ENCODE results near the gene STPG4. TPM values are rescaled to one million over a fixed set of nuclear protein-coding genes. Genes with fewer than 3 reads are reported as not detected.

The STPG4 gene
- total RNA-seq, 1 experiment from 2014 or later, result 8.7 TPM

DNA sequence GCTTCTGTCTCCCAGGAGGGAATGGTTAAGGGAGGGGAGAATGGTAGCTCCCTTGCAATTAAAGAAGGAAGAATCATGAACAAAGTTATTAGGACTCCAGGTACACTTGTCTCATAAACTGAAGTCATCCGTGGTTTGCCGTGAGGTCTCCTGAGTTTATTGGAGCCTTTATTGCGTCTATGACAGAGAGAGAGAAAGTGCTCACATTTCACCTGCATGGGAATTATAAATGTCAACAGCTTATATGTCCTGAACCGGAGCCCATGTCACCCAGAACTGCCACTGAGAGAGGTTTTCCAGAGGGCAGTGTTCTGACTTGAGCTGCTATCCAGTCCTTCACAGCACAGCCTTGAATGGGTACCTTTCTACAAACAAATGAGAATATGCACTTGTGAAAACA lies 104.3 kb downstream of the STPG4 start:
- TF ChIP-seq EZH2 (IDR thresholded peaks at IDR 0.05; ENCODE audit: low read depth), result no peak
- TF ChIP-seq, protein P1, sequence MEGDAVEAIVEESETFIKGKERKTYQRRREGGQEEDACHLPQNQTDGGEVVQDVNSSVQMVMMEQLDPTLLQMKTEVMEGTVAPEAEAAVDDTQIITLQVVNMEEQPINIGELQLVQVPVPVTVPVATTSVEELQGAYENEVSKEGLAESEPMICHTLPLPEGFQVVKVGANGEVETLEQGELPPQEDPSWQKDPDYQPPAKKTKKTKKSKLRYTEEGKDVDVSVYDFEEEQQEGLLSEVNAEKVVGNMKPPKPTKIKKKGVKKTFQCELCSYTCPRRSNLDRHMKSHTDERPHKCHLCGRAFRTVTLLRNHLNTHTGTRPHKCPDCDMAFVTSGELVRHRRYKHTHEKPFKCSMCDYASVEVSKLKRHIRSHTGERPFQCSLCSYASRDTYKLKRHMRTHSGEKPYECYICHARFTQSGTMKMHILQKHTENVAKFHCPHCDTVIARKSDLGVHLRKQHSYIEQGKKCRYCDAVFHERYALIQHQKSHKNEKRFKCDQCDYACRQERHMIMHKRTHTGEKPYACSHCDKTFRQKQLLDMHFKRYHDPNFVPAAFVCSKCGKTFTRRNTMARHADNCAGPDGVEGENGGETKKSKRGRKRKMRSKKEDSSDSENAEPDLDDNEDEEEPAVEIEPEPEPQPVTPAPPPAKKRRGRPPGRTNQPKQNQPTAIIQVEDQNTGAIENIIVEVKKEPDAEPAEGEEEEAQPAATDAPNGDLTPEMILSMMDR (conservative IDR thresholded peaks at IDR 0.05), result no peak
- Histone ChIP-seq H3K4me2 (no peak overlapping the region), H2AFZ (no peak overlapping the region), H3K9me3 (ENCODE audit: insufficient read depth, low read depth) (no peaks in the 10 kb centered on the region), H3K79me2 (ENCODE audit: low read depth) (no peaks in the 10 kb centered on the region), H3K36me3 (ENCODE audit: low read depth) (peaks cover 17% of the 10 kb centered on the region; the same call in 1 of the 2 replicates), H3K9me2 (ENCODE audit: insufficient read depth) (no peaks in the 10 kb centered on the region), H3K27ac (no peak overlapping the region), H3F3A (ENCODE audit: insufficient read depth, low read depth) (0 out of 2 replicates have a peak, but pooled peaks cover 2% of the 10 kb centered on the region), H4K20me1 (ENCODE audit: insufficient read depth) (no peaks in the 10 kb centered on the region), H3K27me3 (ENCODE audit: insufficient read depth, low read depth) (no peaks in the 10 kb centered on the region), H3K4me3 (no peak overlapping the region), H3K4me1 (replicated peaks; ENCODE audit: insufficient read depth) (no peaks in the 10 kb centered on the region)
- ChIA-PET POLR2A (ENCODE audit: unreplicated experiment) (interaction anchor here (0.5 kb wide), 1 partner anchor 779 kb away, joined by 4 read pairs; no protein-coding TSS in a partner anchor), CTCF (interaction anchor here (0.7 kb wide), 1 partner anchor 273 kb away, joined by 3 read pairs; no protein-coding TSS in a partner anchor)
- intact Hi-C loops (cut with micrococcal nuclease; ENCODE audit: unreplicated experiment), result no loop called here
- BruUV-seq (replicated peaks), result no TSS peak
- no peak for DNase-seq

DNA sequence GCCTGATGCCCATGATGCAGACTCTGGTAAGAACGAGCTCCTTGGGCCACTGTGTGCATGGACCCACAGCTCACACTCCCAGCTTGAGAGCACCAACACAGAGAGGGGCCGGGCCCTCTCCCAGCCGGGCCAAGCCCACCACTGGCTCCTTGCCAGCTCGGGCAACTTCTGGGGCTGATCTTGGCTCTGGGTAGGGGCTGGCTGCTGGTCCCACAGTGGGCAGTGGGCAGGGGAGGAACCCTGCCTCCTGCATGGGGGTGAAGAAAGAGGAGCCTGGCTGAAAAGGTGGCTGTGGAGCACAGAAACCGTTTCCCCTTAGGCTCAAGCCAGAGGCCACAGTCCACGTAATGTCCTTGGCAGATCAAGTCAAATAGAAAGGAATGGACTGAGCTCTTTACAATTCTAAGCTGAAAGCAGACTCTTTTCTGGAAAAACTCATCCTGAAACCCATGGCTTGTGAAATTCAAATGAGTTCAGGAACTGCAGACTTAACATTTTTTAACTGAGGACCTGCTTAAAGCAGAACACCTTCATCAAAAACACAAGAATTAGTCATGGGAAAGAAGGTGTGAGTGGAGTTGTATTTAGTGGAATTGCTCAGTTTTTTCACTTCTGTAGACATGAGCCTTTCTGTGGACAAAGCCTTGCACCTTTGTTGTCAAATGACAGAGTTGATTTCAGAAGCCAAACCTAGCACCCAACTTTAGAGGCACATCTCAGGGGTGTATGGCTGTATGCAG lies 104.9 kb downstream of the STPG4 start:
- H3K27ac ChIP-seq, result no peak overlapping the region
- DNase-seq, result no peak
- ChIA-PET POLR2A (ENCODE audit: unreplicated experiment) (interaction anchor here (0.6 kb wide), 1 partner anchor 10 kb away, joined by 4 read pairs; no protein-coding TSS in a partner anchor), CTCF (interaction anchor here (0.7 kb wide), 1 partner anchor 274 kb away, joined by 3 read pairs; no protein-coding TSS in a partner anchor)
- peaks cover 17% of the 10 kb centered on the region; the same call in 1 of the 2 replicates for H3K36me3 ChIP-seq (ENCODE audit: low read depth)
- H3K4me3 ChIP-seq, result no peak overlapping the region
- no peaks in the 10 kb centered on the region for H3K27me3 ChIP-seq (ENCODE audit: insufficient read depth, low read depth)
- 0 out of 2 replicates have a peak, but pooled peaks cover 2% of the 10 kb centered on the region for H3F3A ChIP-seq (ENCODE audit: insufficient read depth, low read depth)
- no TSS peak for BruUV-seq (replicated peaks)
- intact Hi-C loops (cut with micrococcal nuclease; ENCODE audit: unreplicated experiment), result no loop called here
- peaks cover 4% of the 10 kb centered on the region for H3K4me1 ChIP-seq (replicated peaks; ENCODE audit: insufficient read depth)
- no peak overlapping the region for H2AFZ ChIP-seq
- H4K20me1 ChIP-seq (ENCODE audit: insufficient read depth), result no peaks in the 10 kb centered on the region
- no peaks in the 10 kb centered on the region for H3K9me3 ChIP-seq (ENCODE audit: insufficient read depth, low read depth)
- H3K79me2 ChIP-seq (ENCODE audit: low read depth), result no peaks in the 10 kb centered on the region
- no peak overlapping the region for H3K4me2 ChIP-seq
- TF ChIP-seq, protein P1 (conservative IDR thresholded peaks at IDR 0.05), result no peak
- TF ChIP-seq EZH2 (IDR thresholded peaks at IDR 0.05; ENCODE audit: low read depth), result no peak
- H3K9me2 ChIP-seq (ENCODE audit: insufficient read depth), result no peaks in the 10 kb centered on the region

DNA sequence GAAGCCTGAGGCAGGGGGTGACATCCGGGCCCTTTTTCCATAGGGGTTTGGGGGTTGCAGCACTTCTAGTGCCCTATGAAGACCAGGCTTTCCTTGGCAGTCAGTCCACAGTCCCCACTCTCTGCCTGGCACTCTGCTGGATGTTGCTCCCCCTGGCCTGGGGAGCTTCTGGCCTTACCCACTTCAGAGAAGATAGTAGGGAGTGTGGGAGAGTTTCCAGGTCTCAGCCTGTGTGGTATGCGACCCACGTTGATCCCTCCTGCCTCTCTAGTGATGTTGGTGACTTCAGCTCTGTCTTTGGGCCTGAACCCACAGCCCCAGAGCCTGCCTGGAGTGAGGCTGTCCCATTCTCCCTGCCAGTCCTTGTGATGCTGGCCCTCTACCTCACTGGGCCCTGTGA lies 105.6 kb downstream of the STPG4 start:
- Histone ChIP-seq H4K20me1 (ENCODE audit: insufficient read depth) (no peaks in the 10 kb centered on the region), H3K4me1 (replicated peaks; ENCODE audit: insufficient read depth) (peaks cover 11% of the 10 kb centered on the region), H3F3A (ENCODE audit: insufficient read depth, low read depth) (peaks cover 4% of the 10 kb centered on the region; the same call in 1 of the 2 replicates), H3K9me3 (ENCODE audit: insufficient read depth, low read depth) (no peaks in the 10 kb centered on the region), H3K9me2 (ENCODE audit: insufficient read depth) (no peaks in the 10 kb centered on the region), H3K4me2 (no peak overlapping the region), H3K36me3 (ENCODE audit: low read depth) (peaks cover 18% of the 10 kb centered on the region; the same call in 1 of the 2 replicates), H2AFZ (no peak overlapping the region), H3K27ac (no peak overlapping the region), H3K27me3 (ENCODE audit: insufficient read depth, low read depth) (no peaks in the 10 kb centered on the region), H3K4me3 (no peak overlapping the region), H3K79me2 (ENCODE audit: low read depth) (no peaks in the 10 kb centered on the region)
- BruUV-seq (replicated peaks), result no TSS peak
- intact Hi-C loops (cut with micrococcal nuclease; ENCODE audit: unreplicated experiment), result no loop called here
- CTCF ChIA-PET, result no interaction called here
- TF ChIP-seq, protein P1 (conservative IDR thresholded peaks at IDR 0.05), result no peak
- TF ChIP-seq EZH2 (IDR thresholded peaks at IDR 0.05; ENCODE audit: low read depth), result no peak
- no peak for DNase-seq
- POLR2A ChIA-PET (ENCODE audit: unreplicated experiment), result interaction anchor here (0.6 kb wide), 1 partner anchor 10 kb away, joined by 4 read pairs; no protein-coding TSS in a partner anchor
